MM.1S (cell line): Measurements from ENCODE around the gene TSPAN31.
"Not testable (repeated sequence)": the region's sequence is repeated elsewhere in the genome, so short reads cannot be mapped to it uniquely, and the experiment has no call there.

Source experiments
- DNase-seq: peaks from one replicate; pipeline ENCODE4 v3.0.0-alpha.2; 2015
- H2AFZ ChIP-seq: fragments of 300-600 bp; sonication (generic); 2 replicates; pipeline ENCODE4 v1.6.0; 2016; ENCODE audit warnings: antibody characterized with exemption, low read length
- H3F3A ChIP-seq: fragments of 300-600 bp; sonication (generic); 2 replicates; pipeline ENCODE4 v1.6.1; 2016; ENCODE audit warnings: mild to moderate bottlenecking, antibody characterized with exemption, low read length, moderate library complexity, mixed read lengths; ENCODE audit not compliant: insufficient read depth
- H3K27ac ChIP-seq: fragments of 300-600 bp; sonication (generic); 2 replicates; pipeline ENCODE4 v1.5.1; 2016; ENCODE audit warnings: mild to moderate bottlenecking, low read length
- H3K27me3 ChIP-seq: fragments of 300-600 bp; sonication (generic); replicated peaks from 2 replicates; pipeline ENCODE4 v1.6.0; 2016; ENCODE audit warnings: low read length; ENCODE audit not compliant: insufficient read depth
- H3K36me3 ChIP-seq: fragments of 300-600 bp; sonication (generic); replicated peaks from 2 replicates; pipeline ENCODE4 v1.6.1; 2016; ENCODE audit warnings: mild to moderate bottlenecking, low read length, mixed read lengths; ENCODE audit not compliant: insufficient read depth
- H3K4me1 ChIP-seq: fragments of 300-600 bp; sonication (generic); 2 replicates; pipeline ENCODE4 v1.6.1; 2016; ENCODE audit warnings: low read length, mixed read lengths
- H3K4me2 ChIP-seq: fragments of 300-600 bp; sonication (generic); 2 replicates; pipeline ENCODE4 v1.6.0; 2016; ENCODE audit warnings: low read depth, low read length
- H3K4me3 ChIP-seq: fragments of 300-600 bp; sonication (generic); 2 replicates; pipeline ENCODE4 v1.5.1; 2016; ENCODE audit warnings: low read length, mixed read lengths
- H3K79me2 ChIP-seq: fragments of 300-600 bp; sonication (generic); 2 replicates; pipeline ENCODE4 v1.6.1; 2016; ENCODE audit warnings: mixed run types, low read length, mixed read lengths
- H3K9ac ChIP-seq: fragments of 300-600 bp; sonication (generic); 2 replicates; pipeline ENCODE4 v1.6.1; 2016; ENCODE audit warnings: low read length, mixed read lengths
- H3K9me2 ChIP-seq: fragments of 300-600 bp; sonication (generic); replicated peaks from 2 replicates; pipeline ENCODE4 v1.6.1; 2016; ENCODE audit warnings: mild to moderate bottlenecking, low read length, mixed read lengths; ENCODE audit not compliant: insufficient read depth
- H3K9me3 ChIP-seq: fragments of 300-600 bp; sonication (generic); replicated peaks from 2 replicates; pipeline ENCODE4 v1.6.1; 2016; ENCODE audit warnings: mild to moderate bottlenecking, low read length, mixed read lengths; ENCODE audit not compliant: insufficient read depth
- H4K20me1 ChIP-seq: fragments of 300-600 bp; sonication (generic); 2 replicates; pipeline ENCODE4 v1.6.1; 2016; ENCODE audit warnings: mild to moderate bottlenecking, low read length, moderate library complexity, mixed read lengths; ENCODE audit not compliant: insufficient read depth
- CTCF ChIP-seq: fragments of 300-600 bp; sonication (generic); IDR thresholded peaks from 2 replicates; pipeline ENCODE4 v1.5.1; 2016; ENCODE audit warnings: antibody characterized with exemption, low read length, mixed read lengths
- EZH2 ChIP-seq: fragments of 300-600 bp; sonication (generic); optimal IDR thresholded peaks from 2 replicates; pipeline ENCODE3; 2017; ENCODE audit warnings: low read depth, mild to moderate bottlenecking, antibody characterized with exemption, low read length, mixed read lengths
- EZH2phosphoT487 ChIP-seq: fragments of 300-600 bp; sonication (generic); IDR thresholded peaks from 2 replicates; pipeline ENCODE4 v1.6.1; 2018; ENCODE audit warnings: antibody characterized with exemption, low read length

TSPAN31 gene

GRCh38 chr12:57720606-57721595 is 23.9 kb upstream of the TSPAN31 start:
- no peak for DNase-seq
- Histone ChIP-seq H3K9me2 (no peaks in the 10 kb centered on the region), H3K9me3 (no peaks in the 10 kb centered on the region), H2AFZ (no peak overlapping the region), H3K36me3 (no peaks in the 10 kb centered on the region; the same call in 1 of the 2 replicates), H4K20me1 (no peaks in the 10 kb centered on the region), H3K79me2 (no peaks in the 10 kb centered on the region), H3K4me1 (no peaks in the 10 kb centered on the region), H3K9ac (no peak overlapping the region), H3K27ac (no peak overlapping the region), H3K4me2 (no peak overlapping the region), H3F3A (no peaks in the 10 kb centered on the region; the same call in 1 of the 2 replicates), H3K4me3 (no peak overlapping the region), H3K27me3 (no peaks in the 10 kb centered on the region)
- TF ChIP-seq EZH2phosphoT487 (no peak), CTCF (no peak)

GRCh38 chr12:57721846-57722608 is 22.8 kb upstream of the TSPAN31 start:
- H3K4me2 ChIP-seq, result not testable (repeated sequence)

DNA sequence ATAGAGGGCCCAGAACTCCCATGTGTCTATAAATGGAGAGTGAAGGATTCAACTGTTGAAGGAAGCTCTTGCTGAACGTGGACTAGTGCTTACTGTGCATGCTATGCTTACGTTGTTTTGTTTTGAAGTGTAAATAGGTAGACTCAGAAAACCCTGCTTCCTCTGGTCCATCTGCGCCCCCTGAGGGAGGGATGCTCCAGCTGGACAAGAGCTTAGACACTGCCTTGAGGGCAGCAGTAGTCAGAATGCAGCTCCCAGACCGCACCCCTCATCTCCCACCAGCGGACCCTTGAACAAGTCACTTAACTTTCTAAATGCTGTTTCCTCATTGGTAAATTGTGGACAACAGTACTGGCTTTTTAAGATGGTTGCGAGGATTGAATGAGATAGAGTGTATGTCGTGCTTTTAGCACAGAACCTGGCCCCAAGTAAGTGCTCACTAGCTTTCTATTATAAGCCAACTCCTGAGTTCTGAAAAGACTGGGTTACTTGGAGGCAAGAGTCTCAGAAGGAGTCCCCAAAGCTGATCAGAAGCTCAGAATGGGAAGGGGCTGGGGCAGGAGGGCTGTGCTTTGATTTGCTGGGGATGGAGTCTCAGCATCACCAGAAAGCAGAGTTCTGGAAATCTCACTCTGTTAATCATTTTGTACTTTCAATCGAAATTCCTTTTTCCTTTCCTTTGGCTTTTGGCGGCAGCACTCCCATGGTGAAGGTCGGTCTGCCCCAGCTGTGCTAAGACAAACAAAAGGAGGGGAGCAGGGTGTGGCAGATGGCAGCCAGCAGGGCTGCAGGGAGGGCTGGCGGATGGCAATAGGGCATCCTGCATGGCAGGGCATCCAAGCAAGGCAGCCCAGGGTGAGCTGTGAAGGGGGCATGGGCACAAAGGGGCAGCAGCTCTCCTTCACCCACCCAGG is 21.9 kb upstream of the TSPAN31 start:
- H3K4me2 ChIP-seq, result no peak overlapping the region
- no peaks in the 10 kb centered on the region for H3K27me3 ChIP-seq
- no peak overlapping the region for H3K4me3 ChIP-seq
- no peaks in the 10 kb centered on the region; the same call in 1 of the 2 replicates for H3F3A ChIP-seq
- H2AFZ ChIP-seq, result no peak overlapping the region
- no peak for DNase-seq
- no peaks in the 10 kb centered on the region for H3K4me1 ChIP-seq
- no peak overlapping the region for H3K9ac ChIP-seq
- H3K79me2 ChIP-seq, result no peaks in the 10 kb centered on the region
- H3K27ac ChIP-seq, result no peak overlapping the region
- TF ChIP-seq EZH2, result no peak
- no peak for TF ChIP-seq CTCF
- TF ChIP-seq EZH2phosphoT487, result no peak
- no peaks in the 10 kb centered on the region for H3K9me2 ChIP-seq
- no peaks in the 10 kb centered on the region for H3K9me3 ChIP-seq
- no peaks in the 10 kb centered on the region; the same call in 1 of the 2 replicates for H3K36me3 ChIP-seq
- H4K20me1 ChIP-seq, result no peaks in the 10 kb centered on the region

More at GRCh38 chr12:57721846-57722608, 22.8 kb upstream of the TSPAN31 start:
- H2AFZ ChIP-seq, DNase-seq, H3F3A ChIP-seq, H3K4me3 ChIP-seq, H3K36me3 ChIP-seq, H3K27me3 ChIP-seq, H4K20me1 ChIP-seq, H3K9me2 ChIP-seq, H3K27ac ChIP-seq, H3K79me2 ChIP-seq, H3K9ac ChIP-seq, H3K9me3 ChIP-seq, H3K4me1 ChIP-seq: not testable (repeated sequence)
